HCT116 (cell line): ENCODE measurements around the gene SLC35F1. TPM values are rescaled to one million over a fixed set of nuclear protein-coding genes. Genes with fewer than 3 reads are reported as not detected.

Experiments used
- ATAC-seq: fragments of 200-7000 bp; cut with Tn5 transposase; 2 replicates; pipeline ENCODE4 v1.9.1; 2020; ENCODE audit warnings: mild to moderate bottlenecking, moderate library complexity
- BruUV-seq: library from RNA; stranded (reverse); fragments of 400-500 nt; replicated peaks from 2 replicates; lab custom pipeline; 2021; lab: Mats Ljungman, UMichigan
- CTCF ChIA-PET: fragments of 300-600 bp; sonication (Branson Sonifier 250); formaldehyde crosslinking; loops from one replicate; lab custom pipeline; 2021; ENCODE audit warnings: antibody characterized with exemption; lab: Charles Lee
- POLR2A ChIA-PET: fragments of 300-600, 350-600 bp; sonication (Branson Sonifier 250); formaldehyde crosslinking; loops from one replicate; lab custom pipeline; 2021; ENCODE audit warnings: antibody characterized with exemption; lab: Charles Lee
- RAD21 ChIA-PET, 2 experiments: fragments of 300-600 bp; sonication (Branson Sonifier 250); formaldehyde crosslinking; loops; one replicate each; lab custom pipeline; 2023; ENCODE audit warnings: low total read pairs in 2 of 2; ENCODE audit not compliant: uncharacterized antibody in 2 of 2, unreplicated experiment in 2 of 2, low non-redundant PET in 1 of 2; lab: Charles Lee
- DNase-seq: peaks from one replicate; pipeline ENCODE4 v3.0.0-alpha.2; 2010; ENCODE audit warnings: low read depth, low spot score
- H2AFZ ChIP-seq: fragments of 200-600 bp; shearing (Covaris generic), sonication (generic); 2 replicates; pipeline ENCODE4 v1.6.1; 2017; ENCODE audit warnings: low read depth, mixed run types, mixed read lengths, antibody characterized with exemption, low read length; ENCODE audit not compliant: poor library complexity, severe bottlenecking
- H3K27ac ChIP-seq: 2 replicates; pipeline ENCODE4 v1.5.1; 2012; ENCODE audit warnings: low read depth, low read length
- H3K27me3 ChIP-seq: fragments of 200-600 bp; sonication (generic); 2 replicates; pipeline ENCODE4 v1.6.1; 2016; ENCODE audit warnings: mixed run types, low read length, mixed read lengths; ENCODE audit not compliant: insufficient read depth
- H3K36me3 ChIP-seq, 2 experiments: fragments of 200-500 bp in 1 of 2; fragments of 200-600 bp in 1 of 2; sonication (Bioruptor generic) in 1 of 2; sonication (generic) in 1 of 2; 2 replicates each; pipeline versions ENCODE4 v1.5.1 to v1.6.1; 2014 to 2016; ENCODE audit warnings: low read length in 2 of 2, inconsistent platforms in 1 of 2, mixed read lengths in 1 of 2, mixed run types in 1 of 2; ENCODE audit not compliant: insufficient read depth in 2 of 2, control insufficient read depth in 1 of 2
- H3K4me1 ChIP-seq, 2 experiments: fragments of 200-600 bp in 1 of 2; sonication (generic) in 1 of 2; 2 replicates each; pipeline versions ENCODE4 v1.5.1 to v1.6.1; 2012 to 2017; ENCODE audit warnings: low read length in 2 of 2, inconsistent platforms in 1 of 2, mild to moderate bottlenecking in 1 of 2, mixed read lengths in 1 of 2, mixed run types in 1 of 2, moderate library complexity in 1 of 2; ENCODE audit not compliant: insufficient read depth in 2 of 2, control insufficient read depth in 1 of 2
- H3K4me2 ChIP-seq: fragments of 200-600 bp; sonication (generic); 2 replicates; pipeline ENCODE4 v1.6.1; 2017; ENCODE audit warnings: mixed run types, low read length, mixed read lengths
- H3K4me3 ChIP-seq, 2 experiments: fragments of 200-600 bp in 1 of 2; sonication (generic) in 1 of 2; replicated peaks in 1 of 2; 2 replicates each; pipeline ENCODE4 v1.5.1; 2011 to 2016; ENCODE audit warnings: low read length in 2 of 2, control low read depth in 1 of 2, low read depth in 1 of 2, mild to moderate bottlenecking in 1 of 2, mixed read lengths in 1 of 2, mixed run types in 1 of 2
- H3K79me2 ChIP-seq: fragments of 200-600 bp; sonication (generic); 2 replicates; pipeline ENCODE4 v1.6.1; 2017; ENCODE audit warnings: mild to moderate bottlenecking, mixed run types, low read length, moderate library complexity, mixed read lengths; ENCODE audit not compliant: insufficient read depth
- H3K9ac ChIP-seq: fragments of 200-600 bp; sonication (generic); 2 replicates; pipeline ENCODE4 v1.6.1; 2016; ENCODE audit warnings: low read length, mixed read lengths
- H3K9me2 ChIP-seq: fragments of 200-600 bp; sonication (generic), shearing (Covaris generic); 2 replicates; pipeline ENCODE4 v1.6.1; 2017; ENCODE audit warnings: mixed run types, mild to moderate bottlenecking, moderate library complexity; ENCODE audit not compliant: insufficient read depth
- H3K9me3 ChIP-seq, 2 experiments: fragments of 200-500 bp in 1 of 2; fragments of 200-600 bp in 1 of 2; sonication (Bioruptor generic) in 1 of 2; sonication (generic) in 1 of 2; 2 replicates each; pipeline ENCODE4 v1.6.1; 2014 to 2017; ENCODE audit warnings: low read length in 2 of 2, mixed read lengths in 2 of 2, inconsistent platforms in 1 of 2, low read depth in 1 of 2, mild to moderate bottlenecking in 1 of 2, mixed run types in 1 of 2, moderate library complexity in 1 of 2; ENCODE audit not compliant: control insufficient read depth in 1 of 2, insufficient read depth in 1 of 2
- H4K20me1 ChIP-seq: fragments of 200-600 bp; sonication (generic), shearing (Covaris generic); 2 replicates; pipeline ENCODE4 v1.6.1; 2017; ENCODE audit warnings: mixed run types, mild to moderate bottlenecking, moderate library complexity; ENCODE audit not compliant: insufficient read depth
- CBX3 ChIP-seq: IDR thresholded peaks from 2 replicates; pipeline ENCODE4 v1.6.1; 2012; ENCODE audit warnings: low read depth
- CEBPB ChIP-seq: IDR thresholded peaks from 2 replicates; pipeline ENCODE4 v1.6.1; 2012; ENCODE audit warnings: low read depth
- EGR1 ChIP-seq: IDR thresholded peaks from 2 replicates; pipeline ENCODE4 v1.6.1; 2012; ENCODE audit warnings: low read depth
- EZH2 ChIP-seq: fragments of 200-600 bp; sonication (generic); IDR thresholded peaks from 2 replicates; pipeline ENCODE4 v1.6.1; 2017; ENCODE audit warnings: antibody characterized with exemption, mixed run types
- JUND ChIP-seq: IDR thresholded peaks from 2 replicates; pipeline ENCODE4 v1.6.1; 2012
- POLR2AphosphoS5 ChIP-seq: IDR thresholded peaks from 2 replicates; pipeline ENCODE4 v1.6.1; 2011; ENCODE audit warnings: mild to moderate bottlenecking, low read depth, low read length, moderate library complexity
- SP1 ChIP-seq: IDR thresholded peaks from 2 replicates; pipeline ENCODE4 v1.6.1; 2012; ENCODE audit warnings: low read depth
- SRF ChIP-seq: IDR thresholded peaks from 2 replicates; pipeline ENCODE4 v1.6.1; 2012; ENCODE audit warnings: low read depth
- TCF7L2 ChIP-seq: IDR thresholded peaks from 2 replicates; pipeline ENCODE4 v1.7.0; 2011; ENCODE audit warnings: borderline replicate concordance, inconsistent platforms; ENCODE audit not compliant: insufficient read depth, insufficient read length; ENCODE audit errors: extremely low read depth
- YY1 ChIP-seq: IDR thresholded peaks from 2 replicates; pipeline ENCODE4 v1.6.1; 2011; ENCODE audit warnings: low read length, low read depth, moderate library complexity, mild to moderate bottlenecking; ENCODE audit not compliant: insufficient replicate concordance; ENCODE audit errors: extremely low read depth
- ZFX ChIP-seq: fragments of 450-650 bp; IDR thresholded peaks from 2 replicates; pipeline ENCODE4 v1.6.1; 2017
- intact Hi-C: fragments of 100-400 bp; cut with micrococcal nuclease; formaldehyde crosslinking; loops from 2 replicates; pipeline ENCODE4 v1.10.0; 2022
- total RNA-seq: library from RNA; stranded (reverse); gene quantifications from one replicate; pipeline ENCODE4 v1.2.1, GENCODE V29; 2021; ENCODE audit not compliant: unreplicated experiment
- TF ChIP-seq, protein P1 (sequence below), 3 experiments: fragments of 200-600 bp in 1 of 3; sonication (generic) in 1 of 3; IDR thresholded peaks in 2 of 3; conservative IDR thresholded peaks in 1 of 3; 2 replicates each; pipeline ENCODE4 v1.5.1; 2012 to 2017; ENCODE audit warnings: low read depth in 2 of 3, low read length in 2 of 3, antibody characterized with exemption in 1 of 3, borderline replicate concordance in 1 of 3, control low read depth in 1 of 3, mild to moderate bottlenecking in 1 of 3, mixed read lengths in 1 of 3, mixed run types in 1 of 3, moderate library complexity in 1 of 3; ENCODE audit not compliant: insufficient read depth in 1 of 3
- TF ChIP-seq, protein P2 (sequence below): IDR thresholded peaks from 2 replicates; pipeline ENCODE4 v1.6.1; 2012

The SLC35F1 gene
- total RNA-seq, 1 experiment from 2014 or later, result 0.07 TPM

DNA sequence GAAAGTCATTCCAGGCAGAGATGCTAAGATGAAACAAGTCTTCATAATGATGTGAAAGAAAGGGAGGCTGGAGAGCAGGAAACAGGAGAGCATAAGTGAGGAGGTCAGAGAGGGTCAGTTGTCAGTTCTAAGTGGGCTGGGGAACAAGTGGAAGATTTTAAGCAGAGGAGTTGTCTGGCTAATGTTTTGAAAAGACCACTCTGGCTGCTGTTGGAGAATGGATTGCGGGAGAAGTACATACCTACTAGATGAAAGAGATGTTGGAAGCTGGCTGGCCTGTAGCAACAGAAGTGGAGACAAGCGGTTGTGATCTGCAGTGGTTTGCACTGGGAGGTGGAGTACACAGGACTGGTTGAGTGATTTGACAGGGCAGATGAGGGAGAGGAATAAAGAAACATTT, 10.1 kb downstream of the SLC35F1 start (continued):
- TF ChIP-seq TCF7L2, result no peak
- no peak for TF ChIP-seq CBX3
- no peak for TF ChIP-seq SRF

DNA sequence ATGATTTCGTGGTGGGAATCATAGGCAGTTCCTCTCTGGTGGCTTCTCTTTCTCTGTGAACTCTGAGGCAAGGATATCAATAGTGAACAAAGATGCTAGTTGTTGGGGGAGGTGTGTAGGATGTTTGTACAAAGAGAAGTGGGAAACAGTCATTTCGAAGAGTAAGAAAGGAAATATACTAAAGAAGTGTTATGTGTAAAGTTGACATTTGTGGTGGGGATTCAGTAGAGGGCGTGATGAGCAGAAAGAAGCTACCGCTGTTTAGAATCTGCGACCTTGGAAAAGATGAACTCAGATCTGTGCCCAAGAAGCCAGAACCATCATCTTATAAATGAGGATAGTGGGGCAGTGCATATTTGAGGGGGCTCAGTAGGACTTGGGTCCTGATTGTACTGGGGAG, 11.4 kb downstream of the SLC35F1 start:
- no peak for DNase-seq
- no peak for TF ChIP-seq EZH2
- TF ChIP-seq, protein P1, sequence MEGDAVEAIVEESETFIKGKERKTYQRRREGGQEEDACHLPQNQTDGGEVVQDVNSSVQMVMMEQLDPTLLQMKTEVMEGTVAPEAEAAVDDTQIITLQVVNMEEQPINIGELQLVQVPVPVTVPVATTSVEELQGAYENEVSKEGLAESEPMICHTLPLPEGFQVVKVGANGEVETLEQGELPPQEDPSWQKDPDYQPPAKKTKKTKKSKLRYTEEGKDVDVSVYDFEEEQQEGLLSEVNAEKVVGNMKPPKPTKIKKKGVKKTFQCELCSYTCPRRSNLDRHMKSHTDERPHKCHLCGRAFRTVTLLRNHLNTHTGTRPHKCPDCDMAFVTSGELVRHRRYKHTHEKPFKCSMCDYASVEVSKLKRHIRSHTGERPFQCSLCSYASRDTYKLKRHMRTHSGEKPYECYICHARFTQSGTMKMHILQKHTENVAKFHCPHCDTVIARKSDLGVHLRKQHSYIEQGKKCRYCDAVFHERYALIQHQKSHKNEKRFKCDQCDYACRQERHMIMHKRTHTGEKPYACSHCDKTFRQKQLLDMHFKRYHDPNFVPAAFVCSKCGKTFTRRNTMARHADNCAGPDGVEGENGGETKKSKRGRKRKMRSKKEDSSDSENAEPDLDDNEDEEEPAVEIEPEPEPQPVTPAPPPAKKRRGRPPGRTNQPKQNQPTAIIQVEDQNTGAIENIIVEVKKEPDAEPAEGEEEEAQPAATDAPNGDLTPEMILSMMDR (IDR thresholded peaks at IDR 0.05 in 2 of 3, conservative IDR thresholded peaks at IDR 0.05 in 1 of 3; ENCODE audit: borderline replicate concordance in 1 of 3, insufficient read depth in 1 of 3, low read depth in 2 of 3, low read length in 2 of 3), result peak in 2 of 3 experiments; percentile 12 to 27; a peak in 2 of 6 replicates

DNA sequence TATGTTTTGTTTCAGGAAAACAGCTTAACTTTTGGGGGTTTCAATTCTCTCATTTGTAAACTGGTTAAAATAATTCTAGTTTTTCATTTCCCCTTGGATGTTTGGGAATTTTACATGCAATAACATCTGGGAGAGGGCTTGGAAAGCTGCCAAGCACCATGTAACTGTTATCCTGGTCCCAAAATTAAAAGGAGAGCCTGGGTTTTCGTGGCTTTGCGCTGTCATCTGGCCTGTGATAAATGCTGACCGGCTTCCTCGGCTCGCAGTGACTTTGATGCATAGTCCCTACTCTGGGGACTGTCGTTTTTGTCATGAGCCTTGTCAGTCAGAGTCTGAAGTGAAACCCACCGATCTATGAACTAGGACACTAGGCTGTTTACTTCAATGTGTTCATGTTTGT, 12.2 kb downstream of the SLC35F1 start:
- Histone ChIP-seq H3K9me2 (no peaks in the 10 kb centered on the region), H3K36me3 (no peaks in the 10 kb centered on the region), H4K20me1 (no peaks in the 10 kb centered on the region), H3K27ac (no peak overlapping the region), H3K4me3 (no peak overlapping the region), H3K79me2 (no peaks in the 10 kb centered on the region), H3K27me3 (0 out of 2 replicates have a peak, but pooled peaks cover 4% of the 10 kb centered on the region), H3K4me2 (no peak overlapping the region), H3K4me1 (no peaks in the 10 kb centered on the region), H3K9ac (no peak overlapping the region), H3K9me3 (no peaks in the 10 kb centered on the region), H2AFZ (no peak overlapping the region)
- CTCF ChIA-PET, result no interaction called here
- RAD21 ChIA-PET, result no interaction called here
- no peak for ATAC-seq
- no TSS peak for BruUV-seq
- intact Hi-C loops, result no loop called here
- no peak for DNase-seq
- POLR2A ChIA-PET, result no interaction called here
- TF ChIP-seq CEBPB (no peak), POLR2AphosphoS5 (no peak), TCF7L2 (no peak), YY1 (no peak), EGR1 (no peak), JUND (no peak), SP1 (no peak), ZFX (no peak)
- TF ChIP-seq, protein P2, sequence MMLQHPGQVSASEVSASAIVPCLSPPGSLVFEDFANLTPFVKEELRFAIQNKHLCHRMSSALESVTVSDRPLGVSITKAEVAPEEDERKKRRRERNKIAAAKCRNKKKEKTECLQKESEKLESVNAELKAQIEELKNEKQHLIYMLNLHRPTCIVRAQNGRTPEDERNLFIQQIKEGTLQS, result no peak

More for the DNA sequence above, 11.4 kb downstream of the SLC35F1 start:
- no peak overlapping the region for H2AFZ ChIP-seq
- H3K4me2 ChIP-seq, result no peak overlapping the region
- ChIA-PET POLR2A (no interaction called here), RAD21 (no interaction called here), CTCF (no interaction called here)
- no peaks in the 10 kb centered on the region for H3K79me2 ChIP-seq
- no peaks in the 10 kb centered on the region for H4K20me1 ChIP-seq
- BruUV-seq, result no TSS peak
- intact Hi-C loops, result no loop called here
- H3K4me1 ChIP-seq, result no peaks in the 10 kb centered on the region
- H3K9ac ChIP-seq, result no peak overlapping the region
- H3K36me3 ChIP-seq, result no peaks in the 10 kb centered on the region
- peak; percentile 72 for ATAC-seq
- H3K9me3 ChIP-seq, result no peaks in the 10 kb centered on the region
- 0 out of 2 replicates have a peak, but pooled peaks cover 4% of the 10 kb centered on the region for H3K27me3 ChIP-seq
- no peak overlapping the region for H3K27ac ChIP-seq
- H3K9me2 ChIP-seq, result no peaks in the 10 kb centered on the region
- no peak overlapping the region for H3K4me3 ChIP-seq
